Measurements from ENCODE around the gene ABI3BP. TPM values are rescaled to one million over a fixed set of nuclear protein-coding genes. Genes with fewer than 3 reads are reported as not detected.

The ABI3BP gene
- total RNA-seq, 1 donor from 2014 or later, result 91.1 TPM

- H3K36me3 ChIP-seq, result peaks cover 0 to 17% of the 10 kb centered on the region in 2 donors
- H3K27me3 ChIP-seq, result no peaks in the 10 kb centered on the region
- H3K4me3 ChIP-seq, result no peak overlapping the region
- no peak overlapping the region for H3K27ac ChIP-seq
- intact Hi-C loops (cut with DNase I), result no loop called here
- peaks cover 11% of the 10 kb centered on the region for H3K4me1 ChIP-seq
- TF ChIP-seq POLR2AphosphoS5 (IDR thresholded peaks at IDR 0.05; ENCODE audit: insufficient read depth in 1 of 2, low read depth in 1 of 2) (no peak), CTCF (IDR thresholded peaks at IDR 0.05) (no peak), POLR2A (IDR thresholded peaks at IDR 0.05) (no peak)
- no peaks in the 10 kb centered on the region for H3K9me3 ChIP-seq
- no peak for DNase-seq (ENCODE audit: extremely low spot score in 2 of 2)
These were observed 262.7 kb downstream of the ABI3BP start for GRCh38 chr3:100730524-100730923.

DNA sequence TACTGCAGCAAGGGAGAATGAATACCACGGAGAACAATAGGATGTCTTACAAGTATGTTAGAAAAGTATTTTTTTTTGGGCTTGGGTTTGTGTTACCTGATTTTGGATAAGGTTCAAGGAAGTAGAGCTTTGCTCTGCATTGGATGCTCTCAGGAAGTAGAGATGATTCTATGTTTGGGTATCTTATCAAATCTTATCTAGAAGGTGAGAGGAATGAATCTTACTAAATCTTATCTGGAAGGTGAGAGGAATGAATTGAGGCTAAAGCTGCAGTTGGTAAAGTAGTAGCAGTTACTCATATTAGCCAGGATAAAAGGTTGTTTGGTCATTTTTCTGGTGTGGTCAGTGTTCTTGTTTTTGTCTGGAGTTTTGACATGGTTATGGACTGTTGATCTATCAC lies 266.5 kb downstream of the ABI3BP start:
- H3K4me1 ChIP-seq, result peaks cover 11% of the 10 kb centered on the region
- TF ChIP-seq POLR2A (IDR thresholded peaks at IDR 0.05) (no peak), POLR2AphosphoS5 (IDR thresholded peaks at IDR 0.05; ENCODE audit: insufficient read depth in 1 of 2, low read depth in 1 of 2) (no peak), CTCF (IDR thresholded peaks at IDR 0.05) (no peak)
- H3K27me3 ChIP-seq, result no peaks in the 10 kb centered on the region
- intact Hi-C loops (cut with DNase I), result no loop called here
- H3K36me3 ChIP-seq, result peaks cover 0 to 25% of the 10 kb centered on the region in 2 donors
- DNase-seq (ENCODE audit: extremely low spot score in 2 of 2), result no peak
- H3K27ac ChIP-seq, result no peak overlapping the region
- no peak overlapping the region for H3K4me3 ChIP-seq
- no peaks in the 10 kb centered on the region for H3K9me3 ChIP-seq

GRCh38 chr3:100725935-100726513 lies 267.2 kb downstream of the ABI3BP start:
- no peak overlapping the region for H3K4me3 ChIP-seq
- H3K27me3 ChIP-seq, result no peaks in the 10 kb centered on the region
- no peak overlapping the region for H3K27ac ChIP-seq
- no peak for DNase-seq (ENCODE audit: extremely low spot score in 2 of 2)
- intact Hi-C loops (cut with DNase I), result no loop called here
- H3K4me1 ChIP-seq, result peaks cover 11% of the 10 kb centered on the region
- TF ChIP-seq CTCF (IDR thresholded peaks at IDR 0.05), result no peak
- no peak for TF ChIP-seq POLR2A (IDR thresholded peaks at IDR 0.05)
- TF ChIP-seq POLR2AphosphoS5 (IDR thresholded peaks at IDR 0.05; ENCODE audit: insufficient read depth in 1 of 2, low read depth in 1 of 2), result no peak
- H3K36me3 ChIP-seq, result peaks cover 0 to 32% of the 10 kb centered on the region in 2 donors
- no peaks in the 10 kb centered on the region for H3K9me3 ChIP-seq

DNA sequence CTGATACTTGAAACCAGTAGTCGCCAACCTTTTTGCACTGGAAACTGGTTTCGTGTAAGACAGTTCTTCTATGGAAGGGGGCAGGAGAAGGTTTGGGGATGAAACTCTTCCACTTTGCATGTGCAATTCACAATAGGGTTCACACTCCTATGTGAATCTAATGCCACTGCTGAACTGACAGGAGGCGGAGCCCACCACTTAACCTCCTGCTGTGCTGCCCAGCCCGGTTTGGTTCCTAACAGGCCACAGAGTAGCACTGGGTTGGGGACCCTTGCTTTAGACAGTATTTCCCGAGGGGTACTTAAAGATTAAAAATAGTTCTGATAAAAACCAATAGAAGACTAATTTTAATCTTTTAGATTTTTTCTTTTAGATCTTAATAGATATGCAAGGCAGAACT lies 272.8 kb downstream of the ABI3BP start:
- TF ChIP-seq CTCF (IDR thresholded peaks at IDR 0.05), result no peak
- no peak overlapping the region for H3K4me3 ChIP-seq
- H3K4me1 ChIP-seq, result peaks cover 26% of the 10 kb centered on the region
- peaks cover 0 to 42% of the 10 kb centered on the region in 2 donors for H3K36me3 ChIP-seq
- intact Hi-C loops (cut with DNase I), result no loop called here
- H3K27ac ChIP-seq, result no peak overlapping the region
- DNase-seq (ENCODE audit: extremely low spot score in 2 of 2), result no peak
- H3K9me3 ChIP-seq, result no peaks in the 10 kb centered on the region
- H3K27me3 ChIP-seq, result no peaks in the 10 kb centered on the region

DNA sequence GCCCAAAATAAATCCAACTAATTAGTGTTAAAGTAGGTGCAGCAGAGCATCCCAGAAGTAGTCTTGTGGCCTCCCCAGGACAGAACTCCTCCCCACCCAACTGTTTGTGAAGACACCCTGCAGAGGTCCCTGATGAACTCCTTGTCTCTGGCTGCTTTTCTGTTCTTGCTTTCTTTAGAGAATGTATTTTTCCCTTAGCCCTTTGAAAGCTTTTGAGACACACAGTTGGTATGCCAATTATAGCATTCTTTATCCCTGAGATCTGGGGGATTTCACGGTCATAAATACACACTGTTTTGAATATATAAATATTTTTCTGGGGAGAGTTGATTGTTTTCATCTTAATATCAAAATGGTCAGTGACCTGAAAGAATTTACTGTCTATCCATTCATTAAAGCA lies 274.1 kb downstream of the ABI3BP start:
- Histone ChIP-seq H3K9me3 (no peaks in the 10 kb centered on the region), H3K4me1 (peaks cover 34% of the 10 kb centered on the region), H3K4me3 (no peak overlapping the region), H3K27ac (no peak overlapping the region), H3K27me3 (no peaks in the 10 kb centered on the region), H3K36me3 (peaks cover 0 to 39% of the 10 kb centered on the region in 2 donors)
- TF ChIP-seq POLR2A (IDR thresholded peaks at IDR 0.05) (no peak), POLR2AphosphoS5 (IDR thresholded peaks at IDR 0.05; ENCODE audit: insufficient read depth in 1 of 2, low read depth in 1 of 2) (no peak), CTCF (IDR thresholded peaks at IDR 0.05) (no peak)
- DNase-seq (ENCODE audit: extremely low spot score in 2 of 2), result no peak
- intact Hi-C loops (cut with DNase I), result no loop called here

All from vagina (tissue), 2 donors.